ENCODE results near the gene RIMS1. TPM values are rescaled to one million over a fixed set of nuclear protein-coding genes. Genes with fewer than 3 reads are reported as not detected.

The RIMS1 gene
- total RNA-seq, 1 donor from 2014 or later, result 6.3 TPM

DNA sequence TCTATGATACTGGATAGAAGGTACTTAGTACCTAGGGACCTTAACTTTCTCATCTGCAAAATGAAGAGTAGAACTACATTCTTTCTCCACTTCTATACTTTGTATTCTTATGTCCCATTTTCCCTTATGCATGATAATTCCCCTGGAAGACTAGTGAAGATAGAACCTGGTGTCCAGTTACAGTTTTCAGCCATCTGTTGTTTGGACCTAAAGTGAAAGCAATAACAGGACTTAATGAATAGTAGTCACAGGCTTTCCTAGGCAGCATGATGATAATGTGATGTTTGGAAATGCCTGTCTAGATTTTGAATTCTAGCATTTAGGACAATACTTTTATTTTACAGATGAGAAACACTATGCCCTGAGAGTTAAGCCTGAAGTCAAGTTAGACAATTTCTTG is 153.8 kb downstream of the RIMS1 start:
- no peak for DNase-seq (ENCODE audit: low spot score in 2 of 2, unreplicated experiment in 2 of 2)
- Mint-ChIP-seq H3K27me3 (ENCODE audit: low read depth) (no peaks in the 10 kb centered on the region), H3K36me3 (no peaks in the 10 kb centered on the region), H3K4me1 (peaks cover 3% of the 10 kb centered on the region), H3K9me3 (no peaks in the 10 kb centered on the region), H3K4me3 (no peak overlapping the region), H3K27ac (no peak overlapping the region)
- TF ChIP-seq, protein P1, sequence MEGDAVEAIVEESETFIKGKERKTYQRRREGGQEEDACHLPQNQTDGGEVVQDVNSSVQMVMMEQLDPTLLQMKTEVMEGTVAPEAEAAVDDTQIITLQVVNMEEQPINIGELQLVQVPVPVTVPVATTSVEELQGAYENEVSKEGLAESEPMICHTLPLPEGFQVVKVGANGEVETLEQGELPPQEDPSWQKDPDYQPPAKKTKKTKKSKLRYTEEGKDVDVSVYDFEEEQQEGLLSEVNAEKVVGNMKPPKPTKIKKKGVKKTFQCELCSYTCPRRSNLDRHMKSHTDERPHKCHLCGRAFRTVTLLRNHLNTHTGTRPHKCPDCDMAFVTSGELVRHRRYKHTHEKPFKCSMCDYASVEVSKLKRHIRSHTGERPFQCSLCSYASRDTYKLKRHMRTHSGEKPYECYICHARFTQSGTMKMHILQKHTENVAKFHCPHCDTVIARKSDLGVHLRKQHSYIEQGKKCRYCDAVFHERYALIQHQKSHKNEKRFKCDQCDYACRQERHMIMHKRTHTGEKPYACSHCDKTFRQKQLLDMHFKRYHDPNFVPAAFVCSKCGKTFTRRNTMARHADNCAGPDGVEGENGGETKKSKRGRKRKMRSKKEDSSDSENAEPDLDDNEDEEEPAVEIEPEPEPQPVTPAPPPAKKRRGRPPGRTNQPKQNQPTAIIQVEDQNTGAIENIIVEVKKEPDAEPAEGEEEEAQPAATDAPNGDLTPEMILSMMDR (IDR thresholded peaks at IDR 0.05; ENCODE audit: unreplicated experiment), result no peak

GRCh38 chr6:72042088-72042487 is 155.7 kb downstream of the RIMS1 start:
- H3K4me3 Mint-ChIP-seq, result no peak overlapping the region
- H3K27me3 Mint-ChIP-seq (ENCODE audit: low read depth), result no peaks in the 10 kb centered on the region
- DNase-seq (ENCODE audit: low spot score in 2 of 2, unreplicated experiment in 2 of 2), result no peak
- H3K36me3 Mint-ChIP-seq, result no peaks in the 10 kb centered on the region
- TF ChIP-seq, protein P1 (IDR thresholded peaks at IDR 0.05; ENCODE audit: unreplicated experiment), result no peak
- no peaks in the 10 kb centered on the region for H3K4me1 Mint-ChIP-seq
- H3K9me3 Mint-ChIP-seq, result no peaks in the 10 kb centered on the region
- no peak overlapping the region for H3K27ac Mint-ChIP-seq

- TF ChIP-seq, protein P1 (IDR thresholded peaks at IDR 0.05; ENCODE audit: unreplicated experiment), result no peak
- no peak for DNase-seq (ENCODE audit: low spot score in 2 of 2, unreplicated experiment in 2 of 2)
- Mint-ChIP-seq H3K36me3 (no peaks in the 10 kb centered on the region), H3K27ac (no peak overlapping the region), H3K4me1 (no peaks in the 10 kb centered on the region), H3K9me3 (no peaks in the 10 kb centered on the region), H3K27me3 (ENCODE audit: low read depth) (peaks cover 2% of the 10 kb centered on the region), H3K4me3 (no peak overlapping the region)
These were observed 161.7 kb downstream of the RIMS1 start for GRCh38 chr6:72048080-72048479.

GRCh38 chr6:72049376-72049775 is 163.0 kb downstream of the RIMS1 start:
- H3K27me3 Mint-ChIP-seq (ENCODE audit: low read depth), result peaks cover 2% of the 10 kb centered on the region
- H3K9me3 Mint-ChIP-seq, result no peaks in the 10 kb centered on the region
- H3K36me3 Mint-ChIP-seq, result no peaks in the 10 kb centered on the region
- DNase-seq (ENCODE audit: low spot score in 2 of 2, unreplicated experiment in 2 of 2), result no peak
- TF ChIP-seq, protein P1 (IDR thresholded peaks at IDR 0.05; ENCODE audit: unreplicated experiment), result no peak
- H3K27ac Mint-ChIP-seq, result no peak overlapping the region
- no peak overlapping the region for H3K4me3 Mint-ChIP-seq
- H3K4me1 Mint-ChIP-seq, result no peaks in the 10 kb centered on the region

DNA sequence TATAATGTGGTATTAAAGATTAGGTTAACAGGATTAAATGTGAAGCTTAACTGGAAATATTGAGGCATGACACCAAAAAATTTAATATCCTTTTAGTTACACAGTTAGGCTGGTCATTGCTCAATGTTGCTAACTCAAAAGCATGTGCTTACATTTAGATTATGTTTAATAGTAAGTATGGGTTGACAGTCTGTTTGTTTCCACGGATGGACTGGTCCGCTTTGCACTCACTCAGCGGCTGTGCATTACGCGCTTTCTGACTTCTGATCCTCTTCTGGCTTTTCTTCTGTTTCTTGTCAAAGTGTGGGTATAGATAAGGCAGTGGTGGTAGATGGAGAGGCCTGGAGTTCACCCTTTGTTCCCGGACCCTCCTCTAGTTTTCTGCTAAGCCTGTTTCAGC is 174.9 kb downstream of the RIMS1 start:
- Mint-ChIP-seq H3K27me3 (ENCODE audit: low read depth) (no peaks in the 10 kb centered on the region), H3K4me3 (no peak overlapping the region), H3K9me3 (no peaks in the 10 kb centered on the region), H3K27ac (peak overlapping the region; percentile 1), H3K36me3 (no peaks in the 10 kb centered on the region), H3K4me1 (peaks cover 5% of the 10 kb centered on the region)
- DNase-seq (ENCODE audit: low spot score in 2 of 2, unreplicated experiment in 2 of 2), result no peak
- TF ChIP-seq, protein P1 (IDR thresholded peaks at IDR 0.05; ENCODE audit: unreplicated experiment), result no peak

DNA sequence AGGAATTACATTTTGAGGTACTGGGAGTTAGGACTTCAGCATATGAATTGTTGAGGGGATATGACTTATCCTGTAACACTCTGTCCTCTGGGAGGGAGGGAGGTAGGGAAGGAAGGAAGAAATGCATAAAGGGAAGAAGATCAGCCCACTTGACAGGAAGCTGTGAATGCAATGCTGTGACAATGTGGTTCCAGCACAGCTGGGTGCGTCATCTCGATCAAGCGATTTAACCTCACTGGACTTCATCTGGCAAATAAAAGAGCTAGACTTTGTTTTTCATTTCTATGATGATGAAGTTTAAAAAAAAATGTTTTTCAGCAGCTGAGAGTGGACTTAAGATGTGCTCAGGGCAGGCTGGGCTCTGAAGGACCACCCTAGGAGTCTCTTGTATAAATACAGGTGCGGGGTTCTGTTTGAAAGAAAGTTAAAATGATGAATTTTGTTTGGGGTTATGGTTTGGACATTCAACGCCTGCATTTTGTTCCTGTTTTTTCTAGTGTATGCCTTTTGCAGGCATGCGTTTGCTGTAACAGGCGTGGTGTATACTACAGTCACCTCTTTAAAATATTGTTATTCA is 178.1 kb downstream of the RIMS1 start:
- no peaks in the 10 kb centered on the region for H3K9me3 Mint-ChIP-seq
- H3K36me3 Mint-ChIP-seq, result no peaks in the 10 kb centered on the region
- H3K27me3 Mint-ChIP-seq (ENCODE audit: low read depth), result no peaks in the 10 kb centered on the region
- H3K4me1 Mint-ChIP-seq, result peaks cover 5% of the 10 kb centered on the region
- no peak overlapping the region for H3K27ac Mint-ChIP-seq
- TF ChIP-seq, protein P1 (IDR thresholded peaks at IDR 0.05; ENCODE audit: unreplicated experiment), result no peak
- no peak for DNase-seq (ENCODE audit: low spot score in 2 of 2, unreplicated experiment in 2 of 2)
- no peak overlapping the region for H3K4me3 Mint-ChIP-seq

Data from mesothelial cell of epicardium (in vitro differentiated cells).